GM12878 (cell line): ENCODE data around the gene SUB1. TPM values are rescaled to one million over a fixed set of nuclear protein-coding genes. Genes with fewer than 3 reads are reported as not detected.

ENCODE experiments used
- ATAC-seq: fragments of 200-7000 bp; cut with Tn5 transposase; 3 replicates; pipeline ENCODE4 v1.9.1; 2020; ENCODE audit warnings: mild to moderate bottlenecking, moderate library complexity
- BruUV-seq: library from RNA; stranded (reverse); fragments of 400-500 nt; replicated peaks from 2 replicates; lab custom pipeline; 2021; lab: Mats Ljungman, UMichigan
- CTCF ChIA-PET: fragments of 300-600 bp; sonication (Branson Sonifier 250); formaldehyde crosslinking; extraction: SDS; loops from one replicate; lab custom pipeline; 2021; ENCODE audit warnings: inconsistent platforms; lab: Yijun Ruan, JAX
- POLR2A ChIA-PET: fragments of 350-600 bp; formaldehyde crosslinking; extraction: SDS; loops from one replicate; lab custom pipeline; 2021; ENCODE audit warnings: inconsistent platforms; lab: Charles Lee
- RAD21 ChIA-PET: fragments of 300-600 bp; sonication (Branson Sonifier 250); formaldehyde crosslinking; loops from one replicate; lab custom pipeline; 2023; ENCODE audit warnings: antibody characterized with exemption; ENCODE audit not compliant: unreplicated experiment; lab: Charles Lee
- SMC1A ChIA-PET: fragments of 300-600 bp; sonication (Branson Sonifier 250); formaldehyde crosslinking; loops from one replicate; lab custom pipeline; 2023; ENCODE audit not compliant: unreplicated experiment, uncharacterized antibody; lab: Charles Lee
- DNase-seq: peaks from one replicate; pipeline ENCODE4 v3.0.0-alpha.2; 2011; ENCODE audit warnings: low read depth, low spot score
- FAIRE-seq: peaks from 3 replicates; lab custom pipeline; 2011; peaks lifted over from hg19 to GRCh38; lab: Jason Lieb, UNC
- H2AFZ ChIP-seq: 2 replicates; pipeline ENCODE4 v1.6.0; 2011; ENCODE audit warnings: low read depth, low read length, control low read depth; ENCODE audit not compliant: control insufficient read depth
- H3K27ac ChIP-seq: 2 replicates; pipeline ENCODE4 v1.5.1; 2011; ENCODE audit warnings: control low read depth; ENCODE audit not compliant: control insufficient read depth, insufficient read depth
- H3K27me3 ChIP-seq, 2 experiments: replicated peaks in 1 of 2; 2 replicates each; pipeline versions ENCODE4 v1.6.0 to v1.6.1; 2011; ENCODE audit warnings: low read length in 1 of 2; ENCODE audit not compliant: control insufficient read depth in 2 of 2, insufficient read depth in 2 of 2
- H3K36me3 ChIP-seq, 2 experiments: 2 replicates each; pipeline ENCODE4 v1.5.1; 2011; ENCODE audit warnings: low read length in 1 of 2; ENCODE audit not compliant: control insufficient read depth in 2 of 2, insufficient read depth in 2 of 2
- H3K4me1 ChIP-seq: 2 replicates; pipeline ENCODE4 v1.6.1; 2011; ENCODE audit warnings: mild to moderate bottlenecking, low read length, moderate library complexity, mixed read lengths; ENCODE audit not compliant: control insufficient read depth, insufficient read depth
- H3K4me2 ChIP-seq: 2 replicates; pipeline ENCODE4 v1.6.0; 2011; ENCODE audit warnings: control low read depth; ENCODE audit not compliant: control insufficient read depth, insufficient read depth
- H3K4me3 ChIP-seq: fragments of 200-600 bp; sonication (generic); 2 replicates; pipeline ENCODE4 v1.5.1; 2016
- H3K79me2 ChIP-seq: 2 replicates; pipeline ENCODE4 v1.6.0; 2011; ENCODE audit warnings: low read length; ENCODE audit not compliant: control insufficient read depth, insufficient read depth
- H3K9ac ChIP-seq: 2 replicates; pipeline ENCODE4 v1.8.0; 2011; ENCODE audit warnings: low read length, control low read depth, mixed read lengths; ENCODE audit not compliant: control insufficient read depth, insufficient read depth
- H3K9me3 ChIP-seq: replicated peaks from 3 replicates; pipeline ENCODE4 v1.5.1; 2011; ENCODE audit warnings: mild to moderate bottlenecking, low read length; ENCODE audit not compliant: control insufficient read depth, insufficient read depth
- H4K20me1 ChIP-seq: 2 replicates; pipeline ENCODE4 v1.6.0; 2011; ENCODE audit not compliant: control insufficient read depth, insufficient read depth
- DPF2 ChIP-seq: fragments of 450-650 bp; IDR thresholded peaks from 2 replicates; pipeline ENCODE4 v1.6.1; 2017; ENCODE audit warnings: mild to moderate bottlenecking
- WGBS: methylation state at CpG from one replicate; pipeline ENCODE4 v1.1.6; 2016; ENCODE audit warnings: low lambda C conversion rate; ENCODE audit not compliant: insufficient replicate concordance, insufficient coverage; ENCODE audit errors: missing lambda C conversion rate; 5-methylcytosine and 5-hydroxymethylcytosine counted together
- in situ Hi-C: fragments of 300-500 bp; cut with MboI; formaldehyde crosslinking; loops from 9 replicates; pipeline ENCODE4 v1.14.3; 2018; ENCODE audit warnings: mixed read lengths
- intact Hi-C: fragments of 100-400 bp; cut with micrococcal nuclease; formaldehyde crosslinking; loops from one replicate; pipeline ENCODE4 v1.14.2; 2022; ENCODE audit not compliant: unreplicated experiment
- polyA plus RNA-seq, 11 experiments: library from polyadenylated mRNA; depleted of rRNA in 4 of 11; unstranded in 6 of 11; stranded (reverse) in 5 of 11; fragments of >200 nt; fragmentation: Nextera tagmentation in 4 of 11; fragmentation: Illumina TruSeq in 1 of 11; extraction: Ambion mirVana in 4 of 11; extraction: Trizol in 1 of 11; gene quantifications; 1 replicate in 1 of 11; 2 replicates in 10 of 11; pipeline versions ENCODE4 v1.2.1 to v1.2.3, GENCODE V29; 2011 to 2016; ENCODE audit warnings: inconsistent platforms in 2 of 11, missing spikeins in 2 of 11, low read depth in 1 of 11
- total RNA-seq, 4 experiments: library from RNA; depleted of rRNA in 3 of 4; stranded (reverse); fragments of >200 nt in 3 of 4; fragmentation: Illumina TruSeq in 1 of 4; extraction: Trizol in 1 of 4; gene quantifications; 2 replicates each; pipeline versions ENCODE4 v1.2.1 to v1.2.3, GENCODE V29; 2013 to 2021
- TF ChIP-seq, protein P1 (sequence below): IDR thresholded peaks from 2 replicates; pipeline ENCODE4 v1.6.1; 2011; ENCODE audit warnings: low read depth, mild to moderate bottlenecking, low read length, moderate library complexity, borderline replicate concordance; ENCODE audit errors: extremely low read depth
- TF ChIP-seq, protein P2 (sequence below): fragments of 450-650 bp; IDR thresholded peaks from 2 replicates; pipeline ENCODE4 v1.6.1; 2017; ENCODE audit warnings: antibody characterized with exemption, mild to moderate bottlenecking, moderate library complexity

The SUB1 gene
- total and polyA plus RNA-seq, 10 of the 15 experiments (the other 5 are each of a cell fraction or from before 2014, with no cell fraction given): 468 to 2,785 (median 1,145) TPM

DNA sequence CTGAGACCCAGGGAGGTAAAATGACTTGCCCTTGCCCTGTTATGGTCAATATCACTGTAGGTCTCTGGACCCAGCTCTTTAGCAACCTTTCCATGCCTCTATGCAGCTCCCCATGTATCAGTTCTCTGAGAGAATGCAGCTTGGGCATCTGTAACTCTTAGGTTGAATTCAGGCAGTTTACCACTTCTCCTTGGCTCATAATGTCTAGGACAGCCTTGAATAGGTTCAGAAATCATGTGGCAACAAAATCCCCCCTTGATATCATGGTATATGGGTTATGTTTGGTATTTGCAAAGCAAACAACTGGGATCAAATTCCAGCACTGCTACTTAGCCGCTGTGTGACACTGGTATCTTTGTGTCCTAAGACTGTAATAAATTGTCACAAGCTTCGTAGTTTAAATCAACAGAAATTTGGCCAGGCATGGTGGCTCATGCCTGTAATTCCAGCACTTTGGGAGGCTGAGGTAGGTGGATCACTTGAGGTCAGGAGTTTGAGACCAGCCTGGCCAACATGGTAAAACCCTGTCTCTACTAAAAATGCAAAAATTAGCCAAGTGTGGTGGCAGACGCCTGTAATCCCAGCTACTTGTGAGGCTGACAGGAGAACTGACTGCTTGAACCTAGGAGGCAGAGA, 10.7 kb upstream of the SUB1 start:
- no TSS peak for BruUV-seq
- no peaks in the 10 kb centered on the region for H3K36me3 ChIP-seq
- H3K9ac ChIP-seq: peak overlapping the region; percentile 67; the same call in 1 of the 2 replicates
- no peaks in the 10 kb centered on the region for H4K20me1 ChIP-seq
- FAIRE-seq (no peak), ATAC-seq (0 out of 3 replicates have a peak, but pooled peaks have one; percentile 2), DNase-seq (no peak)
- H3K4me3 ChIP-seq: peak overlapping the region; percentile 24; the same call in 1 of the 2 replicates
- 66% methylated on average over 3 of the region's 3 CpGs for WGBS
- TF ChIP-seq, protein P1, sequence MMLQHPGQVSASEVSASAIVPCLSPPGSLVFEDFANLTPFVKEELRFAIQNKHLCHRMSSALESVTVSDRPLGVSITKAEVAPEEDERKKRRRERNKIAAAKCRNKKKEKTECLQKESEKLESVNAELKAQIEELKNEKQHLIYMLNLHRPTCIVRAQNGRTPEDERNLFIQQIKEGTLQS: no peak
- no peak for TF ChIP-seq DPF2
- no peaks in the 10 kb centered on the region for H3K27me3 ChIP-seq
- ChIA-PET CTCF (interaction anchor here (1.1 to 6.4 kb wide), 6 partner anchors 9 to 85 kb away, joined by 5 to 38 read pairs (median 26); partner anchors contain the start of gene SUB1), RAD21 (interaction anchor here (2.4 to 8.8 kb wide), 6 partner anchors 9 to 40 kb away, joined by 9 to 94 read pairs (median 42); partner anchors contain the start of gene SUB1), POLR2A (interaction anchor here (0.9 to 5.8 kb wide), 5 partner anchors 9 to 84 kb away, joined by 3 to 68 read pairs (median 7); partner anchors contain the start of gene SUB1), SMC1A (interaction anchor here (1.6 to 18.4 kb wide), 4 partner anchors 9 to 83 kb away, joined by 6 to 505 read pairs (median 118); partner anchors contain the start of gene SUB1)
- peak overlapping the region; percentile 58 for H3K4me2 ChIP-seq
- H3K79me2 ChIP-seq: peaks cover 9% of the 10 kb centered on the region
- peaks cover 76% of the 10 kb centered on the region for H3K4me1 ChIP-seq
- intact Hi-C loops: no loop called here
- H3K9me3 ChIP-seq: no peaks in the 10 kb centered on the region
- no peak overlapping the region for H2AFZ ChIP-seq
- in situ Hi-C loops: no loop called here
- H3K27ac ChIP-seq: peak overlapping the region; percentile 79

DNA sequence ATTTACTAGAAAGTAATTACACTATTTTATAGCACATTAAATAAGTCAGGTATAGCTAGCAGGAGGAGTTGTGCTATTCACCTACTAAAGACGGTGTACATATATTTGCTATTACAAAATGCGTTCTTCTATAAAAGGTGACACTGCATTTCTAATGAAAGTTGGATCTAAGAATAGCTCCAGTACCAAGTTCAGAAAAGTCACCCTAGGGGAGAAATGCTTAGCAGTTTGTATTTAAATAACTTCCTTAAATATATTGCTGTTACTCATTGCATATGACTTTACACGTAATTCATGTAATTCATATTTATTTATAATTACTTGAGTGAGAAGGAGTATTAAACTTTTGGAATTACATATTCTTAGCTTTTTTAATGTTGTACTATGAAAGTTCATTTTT, 7.0 kb upstream of the SUB1 start:
- ATAC-seq (no peak), FAIRE-seq (no peak), DNase-seq (no peak)
- H3K4me1 ChIP-seq: peaks cover 88% of the 10 kb centered on the region
- H3K9me3 ChIP-seq: no peaks in the 10 kb centered on the region
- H3K79me2 ChIP-seq: peaks cover 2% of the 10 kb centered on the region
- H3K27me3 ChIP-seq: no peaks in the 10 kb centered on the region
- SMC1A ChIA-PET: interaction anchor here (0.8 to 18.4 kb wide), 4 partner anchors 10 to 103 kb away, joined by 4 to 505 read pairs (median 62); no protein-coding TSS in a partner anchor
- H2AFZ ChIP-seq: no peak overlapping the region
- H3K4me2 ChIP-seq: peak overlapping the region; percentile 39; the same call in 1 of the 2 replicates
- intact Hi-C loops (no loop called here), in situ Hi-C loops (no loop called here)
- RAD21 ChIA-PET: interaction anchor here (1.2 to 2.4 kb wide), 5 partner anchors 12 to 46 kb away, joined by 3 to 13 read pairs (median 5); no protein-coding TSS in a partner anchor
- H3K27ac ChIP-seq: no peak overlapping the region
- H4K20me1 ChIP-seq: no peaks in the 10 kb centered on the region
- TF ChIP-seq, protein P2, sequence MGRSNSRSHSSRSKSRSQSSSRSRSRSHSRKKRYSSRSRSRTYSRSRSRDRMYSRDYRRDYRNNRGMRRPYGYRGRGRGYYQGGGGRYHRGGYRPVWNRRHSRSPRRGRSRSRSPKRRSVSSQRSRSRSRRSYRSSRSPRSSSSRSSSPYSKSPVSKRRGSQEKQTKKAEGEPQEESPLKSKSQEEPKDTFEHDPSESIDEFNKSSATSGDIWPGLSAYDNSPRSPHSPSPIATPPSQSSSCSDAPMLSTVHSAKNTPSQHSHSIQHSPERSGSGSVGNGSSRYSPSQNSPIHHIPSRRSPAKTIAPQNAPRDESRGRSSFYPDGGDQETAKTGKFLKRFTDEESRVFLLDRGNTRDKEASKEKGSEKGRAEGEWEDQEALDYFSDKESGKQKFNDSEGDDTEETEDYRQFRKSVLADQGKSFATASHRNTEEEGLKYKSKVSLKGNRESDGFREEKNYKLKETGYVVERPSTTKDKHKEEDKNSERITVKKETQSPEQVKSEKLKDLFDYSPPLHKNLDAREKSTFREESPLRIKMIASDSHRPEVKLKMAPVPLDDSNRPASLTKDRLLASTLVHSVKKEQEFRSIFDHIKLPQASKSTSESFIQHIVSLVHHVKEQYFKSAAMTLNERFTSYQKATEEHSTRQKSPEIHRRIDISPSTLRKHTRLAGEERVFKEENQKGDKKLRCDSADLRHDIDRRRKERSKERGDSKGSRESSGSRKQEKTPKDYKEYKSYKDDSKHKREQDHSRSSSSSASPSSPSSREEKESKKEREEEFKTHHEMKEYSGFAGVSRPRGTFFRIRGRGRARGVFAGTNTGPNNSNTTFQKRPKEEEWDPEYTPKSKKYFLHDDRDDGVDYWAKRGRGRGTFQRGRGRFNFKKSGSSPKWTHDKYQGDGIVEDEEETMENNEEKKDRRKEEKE: no peak
- no peak overlapping the region for H3K9ac ChIP-seq
- no peaks in the 10 kb centered on the region for H3K36me3 ChIP-seq
- no TSS peak for BruUV-seq
- H3K4me3 ChIP-seq: no peak overlapping the region
- WGBS: 78% methylated on average over 3 of the region's 3 CpGs
- CTCF ChIA-PET: interaction anchor here (0.7 to 3.0 kb wide), 8 partner anchors 9 to 89 kb away, joined by 3 to 17 read pairs (median 3); no protein-coding TSS in a partner anchor
- POLR2A ChIA-PET: interaction anchor here (0.9 to 1.1 kb wide), 3 partner anchors 21 to 147 kb away, joined by 3 to 8 read pairs (median 3); no protein-coding TSS in a partner anchor
